ENCODE measurements around the gene S100Z. TPM values are rescaled to one million over a fixed set of nuclear protein-coding genes. Genes with fewer than 3 reads are reported as not detected.
"Not testable (repeated sequence)": the region's sequence is repeated elsewhere in the genome, so short reads cannot be mapped to it uniquely, and the experiment has no call there.

The S100Z gene
- total and polyA plus RNA-seq, 8 donors, result 0.08 to 0.89 TPM; not detected in 6

GRCh38 chr5:76820526-76820890 is 29.3 kb upstream of the S100Z start:
- Histone ChIP-seq H3K4me1 (peaks cover 0 to 34% (median 22%) of the 10 kb centered on the region in 4 donors), H3K36me3 (no peaks in the 10 kb centered on the region), H3K27me3 (peaks cover 3 to 25% (median 9%) of the 10 kb centered on the region in 3 donors), H3K4me3 (peak overlapping the region; percentile 53 to 75 (median 66)), H3K27ac (peak overlapping the region in 4 of 5 donors; percentile 83 to 89 (median 88)), H3K9me3 (peaks cover 0 to 6% (median 0%) of the 10 kb centered on the region in 4 donors)
- TF ChIP-seq POLR2AphosphoS5 (IDR thresholded peaks at IDR 0.05) (no peak), EP300 (IDR thresholded peaks at IDR 0.05) (no peak), CTCF (IDR thresholded peaks at IDR 0.05) (no peak), POLR2A (IDR thresholded peaks at IDR 0.05) (no peak)
- intact Hi-C loops (cut with DNase I; ENCODE audit: low total_unique reads), result no loop called here
- 31 to 45% (median 38%) methylated on average over 2 of the region's 2 CpGs for WGBS, 5 donors
- peak in 1 of 2 donors; percentile 38 for DNase-seq

- intact Hi-C loops (cut with DNase I; ENCODE audit: low total_unique reads), result no loop called here
- Histone ChIP-seq H3K4me3 (peak overlapping the region in 2 of 4 donors; percentile 62 to 75), H3K36me3 (no peaks in the 10 kb centered on the region), H3K27ac (peak overlapping the region in 3 of 5 donors; percentile 87 to 89 (median 89)), H3K4me1 (peaks cover 0 to 34% (median 22%) of the 10 kb centered on the region in 4 donors), H3K27me3 (peaks cover 3 to 25% (median 9%) of the 10 kb centered on the region in 3 donors), H3K9me3 (peaks cover 0 to 6% (median 0%) of the 10 kb centered on the region in 4 donors)
- 59 to 73% (median 65%) methylated on average over 4 of the region's 4 CpGs for WGBS, 5 donors
- TF ChIP-seq CTCF (IDR thresholded peaks at IDR 0.05) (no peak), POLR2A (IDR thresholded peaks at IDR 0.05) (no peak), POLR2AphosphoS5 (IDR thresholded peaks at IDR 0.05) (no peak)
- no peak for DNase-seq
Observed at GRCh38 chr5:76821136-76821535, 28.7 kb upstream of the S100Z start.

GRCh38 chr5:76822105-76822731 is 27.6 kb upstream of the S100Z start:
- H3K4me3 ChIP-seq; H3K9me3 ChIP-seq; H3K27ac ChIP-seq; H3K36me3 ChIP-seq; intact Hi-C loops (cut with DNase I; ENCODE audit: low total_unique reads); DNase-seq: not testable (repeated sequence)
- Histone ChIP-seq H3K4me1 (peaks cover 0 to 34% (median 22%) of the 10 kb centered on the region in 4 donors), H3K27me3 (peaks cover 3 to 25% (median 9%) of the 10 kb centered on the region in 3 donors)
- WGBS, 5 donors, result 66 to 78% (median 71%) methylated on average over 7 of the region's 7 CpGs

GRCh38 chr5:76826416-76826815 is 23.4 kb upstream of the S100Z start:
- H3K4me3 ChIP-seq; H3K27ac ChIP-seq; H3K27me3 ChIP-seq; H3K9me3 ChIP-seq; DNase-seq; H3K36me3 ChIP-seq; intact Hi-C loops (cut with DNase I; ENCODE audit: low total_unique reads): not testable (repeated sequence)
- peaks cover 0 to 28% (median 0%) of the 10 kb centered on the region in 4 donors for H3K4me1 ChIP-seq

- Histone ChIP-seq H3K27ac (no peak overlapping the region), H3K27me3 (no peaks in the 10 kb centered on the region), H3K4me3 (no peak overlapping the region), H3K4me1 (peaks cover 0 to 14% (median 0%) of the 10 kb centered on the region in 4 donors), H3K36me3 (peaks cover 4 to 28% (median 23%) of the 10 kb centered on the region in 4 donors), H3K9me3 (no peaks in the 10 kb centered on the region)
- 19 to 37% (median 30%) methylated on average over 2 of the region's 2 CpGs for WGBS, 5 donors
- DNase-seq, result peak; percentile 46 to 48
- intact Hi-C loops (cut with DNase I; ENCODE audit: low total_unique reads), result no loop called here
- TF ChIP-seq POLR2A (IDR thresholded peaks at IDR 0.05) (no peak), POLR2AphosphoS5 (IDR thresholded peaks at IDR 0.05) (peak in 2 of 3 donors; percentile 10 to 63)
Observed at GRCh38 chr5:76831110-76831452, 18.7 kb upstream of the S100Z start.

- intact Hi-C loops (cut with DNase I; ENCODE audit: low total_unique reads), result no loop called here
- Histone ChIP-seq H3K4me1 (peaks cover 0 to 16% (median 2%) of the 10 kb centered on the region in 4 donors), H3K36me3 (peaks cover 4 to 28% (median 23%) of the 10 kb centered on the region in 4 donors), H3K27ac (no peak overlapping the region), H3K4me3 (no peak overlapping the region), H3K27me3 (no peaks in the 10 kb centered on the region), H3K9me3 (no peaks in the 10 kb centered on the region)
- 84 to 93% (median 87%) methylated on average over 2 of the region's 2 CpGs for WGBS, 5 donors
- TF ChIP-seq POLR2AphosphoS5 (IDR thresholded peaks at IDR 0.05), result no peak
- TF ChIP-seq POLR2A (IDR thresholded peaks at IDR 0.05), result no peak
- DNase-seq, result no peak
Observed at GRCh38 chr5:76836181-76836580, 13.6 kb upstream of the S100Z start.

Data from stomach (tissue), 9 donors.